ENCODE data around the gene GREB1L. TPM values are rescaled to one million over a fixed set of nuclear protein-coding genes. Genes with fewer than 3 reads are reported as not detected.

Gene GREB1L
- total and polyA plus RNA-seq, 2 experiments from 2014 or later, result 14.0 to 16.8 TPM

DNA sequence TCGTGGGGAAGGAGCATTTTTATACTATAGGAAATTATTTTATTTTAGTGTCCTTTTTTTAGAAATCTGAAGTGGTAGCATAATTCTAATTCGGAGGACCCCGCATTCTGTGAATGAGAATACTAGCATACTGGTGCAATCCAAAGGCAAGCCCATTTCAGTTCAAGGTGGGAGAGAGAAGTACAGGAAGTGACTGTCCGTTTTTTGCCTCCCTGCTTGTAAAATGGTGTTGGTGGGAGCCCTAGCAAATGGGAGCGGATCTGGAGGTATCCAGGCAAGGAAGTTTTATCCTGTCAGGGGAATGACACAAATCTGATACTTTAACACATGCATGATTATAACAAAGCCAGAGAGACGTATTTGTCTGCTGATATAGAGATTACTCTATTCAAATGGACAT lies 216.8 kb downstream of the GREB1L start:
- H3K4me3 ChIP-seq, result no peak overlapping the region
- 83% methylated on average over 6 of the region's 6 CpGs for WGBS (ENCODE audit: low lambda C conversion rate, missing lambda C conversion rate)
- H3K27ac ChIP-seq, result no peak overlapping the region
- no peaks in the 10 kb centered on the region for H3K9me2 ChIP-seq (replicated peaks; ENCODE audit: insufficient read depth)
- H3K4me2 ChIP-seq, result no peak overlapping the region
- no peaks in the 10 kb centered on the region for H3K79me2 ChIP-seq
- no peaks in the 10 kb centered on the region for H3K4me1 ChIP-seq (ENCODE audit: insufficient read depth)
- no peaks in the 10 kb centered on the region for H3K36me3 ChIP-seq (replicated peaks; ENCODE audit: insufficient read depth, low read depth)
- H3K9me3 ChIP-seq (ENCODE audit: low read depth), result no peaks in the 10 kb centered on the region
- H2AFZ ChIP-seq, result no peak overlapping the region
- no peaks in the 10 kb centered on the region for H4K20me1 ChIP-seq (ENCODE audit: insufficient read depth, poor library complexity, severe bottlenecking)
- TF ChIP-seq EZH2 (IDR thresholded peaks at IDR 0.05; ENCODE audit: borderline replicate concordance), result no peak
- no peaks in the 10 kb centered on the region for H3K27me3 ChIP-seq
- DNase-seq (ENCODE audit: low spot score), result no peak

GRCh38 chr18:21459706-21460286 lies 217.8 kb downstream of the GREB1L start:
- H3K4me1 ChIP-seq (ENCODE audit: insufficient read depth), result no peaks in the 10 kb centered on the region
- WGBS (ENCODE audit: low lambda C conversion rate, missing lambda C conversion rate), result 91% methylated on average over 10 of the region's 10 CpGs
- no peaks in the 10 kb centered on the region for H3K9me3 ChIP-seq (ENCODE audit: low read depth)
- no peak overlapping the region for H3K27ac ChIP-seq
- H3K79me2 ChIP-seq, result no peaks in the 10 kb centered on the region
- no peak for DNase-seq (ENCODE audit: low spot score)
- H3K36me3 ChIP-seq (replicated peaks; ENCODE audit: insufficient read depth, low read depth), result no peaks in the 10 kb centered on the region
- H3K4me2 ChIP-seq, result no peak overlapping the region
- H4K20me1 ChIP-seq (ENCODE audit: insufficient read depth, poor library complexity, severe bottlenecking), result no peaks in the 10 kb centered on the region
- no peak overlapping the region for H2AFZ ChIP-seq
- no peak overlapping the region for H3K4me3 ChIP-seq
- TF ChIP-seq CTCF (IDR thresholded peaks at IDR 0.05; ENCODE audit: poor library complexity), result no peak
- no peak for TF ChIP-seq EZH2phosphoT487 (IDR thresholded peaks at IDR 0.05; ENCODE audit: low read depth, severe bottlenecking, unreplicated experiment)
- TF ChIP-seq EZH2 (IDR thresholded peaks at IDR 0.05; ENCODE audit: borderline replicate concordance), result no peak
- H3K27me3 ChIP-seq, result no peaks in the 10 kb centered on the region
- H3K9me2 ChIP-seq (replicated peaks; ENCODE audit: insufficient read depth), result no peaks in the 10 kb centered on the region

DNA sequence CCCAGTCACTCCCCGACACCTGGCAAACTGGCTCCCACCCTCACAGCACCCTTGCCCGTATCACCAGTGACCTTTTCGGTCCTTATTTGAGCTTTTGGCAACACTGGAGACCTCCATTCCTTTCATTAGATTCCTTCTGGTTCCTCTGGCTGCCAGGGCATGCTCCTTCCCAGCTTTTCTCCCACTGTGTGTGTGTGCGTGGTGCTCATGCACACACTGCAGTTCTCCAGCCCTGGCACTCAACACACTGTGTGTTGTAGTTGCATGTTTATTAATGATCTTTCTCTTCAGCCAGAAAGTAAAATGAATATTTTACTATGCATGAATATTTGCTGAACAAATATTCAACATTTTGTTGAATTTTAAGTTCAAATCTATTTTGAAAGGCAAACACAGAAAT lies 219.4 kb downstream of the GREB1L start:
- no peak overlapping the region for H3K4me2 ChIP-seq
- no peak overlapping the region for H3K4me3 ChIP-seq
- no peaks in the 10 kb centered on the region for H3K9me3 ChIP-seq (ENCODE audit: low read depth)
- no peak overlapping the region for H3K27ac ChIP-seq
- no peak for DNase-seq (ENCODE audit: low spot score)
- TF ChIP-seq EZH2 (IDR thresholded peaks at IDR 0.05; ENCODE audit: borderline replicate concordance) (no peak), EZH2phosphoT487 (IDR thresholded peaks at IDR 0.05; ENCODE audit: low read depth, severe bottlenecking, unreplicated experiment) (no peak), CTCF (IDR thresholded peaks at IDR 0.05; ENCODE audit: poor library complexity) (no peak)
- H3K27me3 ChIP-seq, result no peaks in the 10 kb centered on the region
- no peak overlapping the region for H2AFZ ChIP-seq
- H3K9me2 ChIP-seq (replicated peaks; ENCODE audit: insufficient read depth), result no peaks in the 10 kb centered on the region
- H3K4me1 ChIP-seq (ENCODE audit: insufficient read depth), result no peaks in the 10 kb centered on the region
- H3K79me2 ChIP-seq, result no peaks in the 10 kb centered on the region
- H3K36me3 ChIP-seq (replicated peaks; ENCODE audit: insufficient read depth, low read depth), result no peaks in the 10 kb centered on the region
- H4K20me1 ChIP-seq (ENCODE audit: insufficient read depth, poor library complexity, severe bottlenecking), result no peaks in the 10 kb centered on the region
- WGBS (ENCODE audit: low lambda C conversion rate, missing lambda C conversion rate), result 98% methylated on average over 4 of the region's 4 CpGs

DNA sequence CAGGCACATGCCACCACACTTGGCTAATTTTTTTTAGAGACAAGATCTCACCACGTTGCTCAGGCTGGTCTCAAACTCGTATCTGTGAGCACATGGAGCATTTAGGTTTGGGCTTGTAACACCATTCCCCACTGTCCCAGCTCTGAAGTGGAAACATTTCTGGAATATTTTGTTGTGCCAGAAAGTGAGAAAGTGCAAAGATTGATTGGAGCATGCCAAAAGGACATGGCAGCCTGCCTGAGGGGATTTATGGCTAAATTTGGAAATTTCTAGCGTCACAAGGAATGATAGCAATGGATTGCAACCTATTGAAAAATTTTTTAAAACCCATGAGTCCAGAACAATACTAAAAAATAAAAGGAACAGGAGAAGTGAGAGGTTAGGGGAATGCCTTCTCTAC lies 221.7 kb downstream of the GREB1L start:
- Histone ChIP-seq H3K4me3 (no peak overlapping the region), H3K27me3 (no peaks in the 10 kb centered on the region), H3K4me2 (no peak overlapping the region), H3K27ac (no peak overlapping the region), H3K79me2 (no peaks in the 10 kb centered on the region), H2AFZ (no peak overlapping the region), H3K36me3 (replicated peaks; ENCODE audit: insufficient read depth, low read depth) (no peaks in the 10 kb centered on the region), H4K20me1 (ENCODE audit: insufficient read depth, poor library complexity, severe bottlenecking) (no peaks in the 10 kb centered on the region), H3K4me1 (ENCODE audit: insufficient read depth) (no peaks in the 10 kb centered on the region), H3K9me3 (ENCODE audit: low read depth) (no peaks in the 10 kb centered on the region), H3K9me2 (replicated peaks; ENCODE audit: insufficient read depth) (no peaks in the 10 kb centered on the region)
- no peak for DNase-seq (ENCODE audit: low spot score)
- 94% methylated on average over 3 of the region's 3 CpGs for WGBS (ENCODE audit: low lambda C conversion rate, missing lambda C conversion rate)
- no peak for TF ChIP-seq EZH2phosphoT487 (IDR thresholded peaks at IDR 0.05; ENCODE audit: low read depth, severe bottlenecking, unreplicated experiment)
- no peak for TF ChIP-seq CTCF (IDR thresholded peaks at IDR 0.05; ENCODE audit: poor library complexity)
- TF ChIP-seq EZH2 (IDR thresholded peaks at IDR 0.05; ENCODE audit: borderline replicate concordance), result no peak
